ENCODE measurements around the gene ADAMTS8.

DNA sequence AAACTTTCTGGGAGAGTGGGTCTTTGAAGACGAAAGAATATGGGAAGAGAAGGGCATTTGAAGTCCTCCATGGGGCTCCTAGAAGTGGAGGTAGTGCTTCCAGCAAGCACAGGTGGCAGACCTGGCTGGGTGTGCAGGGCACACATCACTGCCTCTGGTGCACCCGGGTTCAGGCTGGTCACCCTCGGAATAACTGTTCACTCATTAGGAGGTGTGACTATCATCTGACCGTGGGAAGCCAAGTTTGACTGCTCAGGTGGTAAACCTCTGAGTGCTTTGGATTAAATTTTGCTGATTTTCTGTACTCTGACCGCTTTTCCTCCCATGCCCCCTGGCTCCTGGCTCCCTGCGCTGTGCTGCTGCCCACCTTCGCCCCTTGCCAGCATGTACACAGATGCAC is 31.1 kb upstream of the ADAMTS8 start:
- TF ChIP-seq, protein P1, sequence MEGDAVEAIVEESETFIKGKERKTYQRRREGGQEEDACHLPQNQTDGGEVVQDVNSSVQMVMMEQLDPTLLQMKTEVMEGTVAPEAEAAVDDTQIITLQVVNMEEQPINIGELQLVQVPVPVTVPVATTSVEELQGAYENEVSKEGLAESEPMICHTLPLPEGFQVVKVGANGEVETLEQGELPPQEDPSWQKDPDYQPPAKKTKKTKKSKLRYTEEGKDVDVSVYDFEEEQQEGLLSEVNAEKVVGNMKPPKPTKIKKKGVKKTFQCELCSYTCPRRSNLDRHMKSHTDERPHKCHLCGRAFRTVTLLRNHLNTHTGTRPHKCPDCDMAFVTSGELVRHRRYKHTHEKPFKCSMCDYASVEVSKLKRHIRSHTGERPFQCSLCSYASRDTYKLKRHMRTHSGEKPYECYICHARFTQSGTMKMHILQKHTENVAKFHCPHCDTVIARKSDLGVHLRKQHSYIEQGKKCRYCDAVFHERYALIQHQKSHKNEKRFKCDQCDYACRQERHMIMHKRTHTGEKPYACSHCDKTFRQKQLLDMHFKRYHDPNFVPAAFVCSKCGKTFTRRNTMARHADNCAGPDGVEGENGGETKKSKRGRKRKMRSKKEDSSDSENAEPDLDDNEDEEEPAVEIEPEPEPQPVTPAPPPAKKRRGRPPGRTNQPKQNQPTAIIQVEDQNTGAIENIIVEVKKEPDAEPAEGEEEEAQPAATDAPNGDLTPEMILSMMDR (IDR thresholded peaks at IDR 0.05) = no peak
- no peak for TF ChIP-seq POLR2AphosphoS5 (IDR thresholded peaks at IDR 0.05)
- no peak for TF ChIP-seq POLR2A (IDR thresholded peaks at IDR 0.05)
